A673 (cell line): ENCODE data around the gene MAST4. TPM values are rescaled to one million over a fixed set of nuclear protein-coding genes. Genes with fewer than 3 reads are reported as not detected.

Source experiments
- BruUV-seq: library from RNA; stranded (reverse); fragments of 400-500 nt; replicated peaks from 2 replicates; lab custom pipeline; 2021; lab: Mats Ljungman, UMichigan
- CTCF ChIA-PET: fragments of 300-600 bp; sonication (Branson Sonifier 250); formaldehyde crosslinking; loops from one replicate; lab custom pipeline; 2022; ENCODE audit warnings: antibody characterized with exemption; lab: Charles Lee
- POLR2A ChIA-PET: fragments of 300-600 bp; sonication (Branson Sonifier 250); formaldehyde crosslinking; loops from one replicate; lab custom pipeline; 2022; ENCODE audit warnings: antibody characterized with exemption; ENCODE audit not compliant: low non-redundant PET; lab: Charles Lee
- DNase-seq: peaks from one replicate; pipeline ENCODE4 v3.0.0-alpha.2; 2015; ENCODE audit warnings: low spot score
- H3K27ac ChIP-seq: fragments of 200-600 bp; sonication (generic); 2 replicates; pipeline ENCODE4 v1.5.1; 2016; ENCODE audit warnings: mixed run types, low read depth, mild to moderate bottlenecking, mixed read lengths, antibody characterized with exemption, low read length; ENCODE audit not compliant: poor library complexity, severe bottlenecking
- H3K27me3 ChIP-seq: fragments of 200-600 bp; sonication (generic); replicated peaks from 2 replicates; pipeline ENCODE4 v1.6.1; 2017; ENCODE audit warnings: mixed run types, low read depth, mild to moderate bottlenecking, mixed read lengths, antibody characterized with exemption, low read length; ENCODE audit not compliant: insufficient read depth, poor library complexity
- H3K36me3 ChIP-seq: fragments of 200-600 bp; sonication (generic); 2 replicates; pipeline ENCODE4 v1.6.1; 2016; ENCODE audit warnings: mixed run types, mild to moderate bottlenecking, mixed read lengths, antibody characterized with exemption, low read length; ENCODE audit not compliant: insufficient read depth, poor library complexity, severe bottlenecking
- H3K4me1 ChIP-seq: fragments of 200-600 bp; sonication (generic); 2 replicates; pipeline ENCODE4 v1.6.1; 2017; ENCODE audit warnings: mixed run types, mild to moderate bottlenecking, mixed read lengths, antibody characterized with exemption, low read length; ENCODE audit not compliant: insufficient read depth, poor library complexity, severe bottlenecking
- H3K4me3 ChIP-seq: fragments of 200-600 bp; sonication (generic); 2 replicates; pipeline ENCODE4 v1.5.1; 2016; ENCODE audit warnings: low read depth, mixed run types, mild to moderate bottlenecking, mixed read lengths, low read length; ENCODE audit not compliant: poor library complexity, severe bottlenecking
- H3K9me3 ChIP-seq: fragments of 200-600 bp; sonication (generic); 2 replicates; pipeline ENCODE4 v1.6.1; 2016; ENCODE audit warnings: mixed run types, low read depth, mild to moderate bottlenecking, mixed read lengths, antibody characterized with exemption, low read length; ENCODE audit not compliant: poor library complexity, severe bottlenecking
- CTCF ChIP-seq: fragments of 300-800, 200-600 bp; sonication (generic); conservative IDR thresholded peaks from 2 replicates; pipeline ENCODE4 v1.5.1; 2017; ENCODE audit warnings: low read depth, mild to moderate bottlenecking, antibody characterized with exemption, low read length, moderate library complexity, mixed read lengths
- EZH2 ChIP-seq: fragments of 200-600 bp; sonication (generic); IDR thresholded peaks from 2 replicates; pipeline ENCODE4 v1.6.1; 2017; ENCODE audit warnings: borderline replicate concordance, low read depth, mild to moderate bottlenecking, mixed read lengths, antibody characterized with exemption, low read length; ENCODE audit not compliant: poor library complexity, severe bottlenecking
- intact Hi-C: fragments of 100-400 bp; cut with micrococcal nuclease; formaldehyde crosslinking; loops from one replicate; pipeline ENCODE4 v1.10.0; 2022; ENCODE audit not compliant: unreplicated experiment
- total RNA-seq: library from RNA; stranded (reverse); gene quantifications from 2 replicates; pipeline ENCODE4 v1.2.3, GENCODE V29; 2021

Gene MAST4
- total RNA-seq, 1 experiment from 2014 or later, result 4.5 TPM

GRCh38 chr5:67139030-67139429, 542.8 kb downstream of the MAST4 start:
- TF ChIP-seq EZH2, result no peak
- intact Hi-C loops, result no loop called here
- no TSS peak for BruUV-seq
- H3K4me1 ChIP-seq, result peaks cover 3% of the 10 kb centered on the region
- H3K27me3 ChIP-seq, result no peaks in the 10 kb centered on the region
- H3K36me3 ChIP-seq, result no peaks in the 10 kb centered on the region
- no peak overlapping the region for H3K4me3 ChIP-seq
- DNase-seq, result peak; percentile 35
- H3K9me3 ChIP-seq, result no peaks in the 10 kb centered on the region
- H3K27ac ChIP-seq, result no peak overlapping the region
- CTCF ChIA-PET, result no interaction called here
- POLR2A ChIA-PET, result no interaction called here

GRCh38 chr5:67140413-67140812, 544.2 kb downstream of the MAST4 start:
- DNase-seq, result no peak
- no peak overlapping the region for H3K4me3 ChIP-seq
- H3K9me3 ChIP-seq, result no peaks in the 10 kb centered on the region
- H3K36me3 ChIP-seq, result no peaks in the 10 kb centered on the region
- H3K27ac ChIP-seq, result no peak overlapping the region
- no TSS peak for BruUV-seq
- intact Hi-C loops, result loop anchor here (10.0 kb wide), 1 partner anchor 336 kb away; no protein-coding TSS in a partner anchor
- H3K27me3 ChIP-seq, result no peaks in the 10 kb centered on the region
- ChIA-PET CTCF (no interaction called here), POLR2A (no interaction called here)
- no peak for TF ChIP-seq CTCF
- no peak for TF ChIP-seq EZH2
- peaks cover 3% of the 10 kb centered on the region for H3K4me1 ChIP-seq

- intact Hi-C loops, result loop anchor here (10.0 kb wide), 1 partner anchor 337 kb away; no protein-coding TSS in a partner anchor
- Histone ChIP-seq H3K4me3 (no peak overlapping the region), H3K36me3 (no peaks in the 10 kb centered on the region), H3K27ac (no peak overlapping the region), H3K9me3 (no peaks in the 10 kb centered on the region), H3K27me3 (no peaks in the 10 kb centered on the region), H3K4me1 (peaks cover 3% of the 10 kb centered on the region)
- DNase-seq, result no peak
- POLR2A ChIA-PET, result no interaction called here
- BruUV-seq, result no TSS peak
- CTCF ChIA-PET, result no interaction called here
- no peak for TF ChIP-seq CTCF
- no peak for TF ChIP-seq EZH2
Measured at GRCh38 chr5:67141644-67142043, 545.5 kb downstream of the MAST4 start.

GRCh38 chr5:67142816-67143215, 546.6 kb downstream of the MAST4 start:
- DNase-seq, result no peak
- Histone ChIP-seq H3K4me1 (peaks cover 3% of the 10 kb centered on the region), H3K4me3 (no peak overlapping the region), H3K9me3 (no peaks in the 10 kb centered on the region), H3K27ac (no peak overlapping the region), H3K27me3 (no peaks in the 10 kb centered on the region), H3K36me3 (no peaks in the 10 kb centered on the region)
- POLR2A ChIA-PET, result no interaction called here
- intact Hi-C loops, result loop anchor here (10.0 kb wide), 1 partner anchor 338 kb away; no protein-coding TSS in a partner anchor
- BruUV-seq, result no TSS peak
- TF ChIP-seq CTCF (no peak), EZH2 (no peak)
- CTCF ChIA-PET, result no interaction called here
